Mesenchymal stem cell (in vitro differentiated cells and primary cell): ENCODE measurements around the gene GLO1.

Experiments used
- DNase-seq: peaks from one replicate; pipeline ENCODE4 v3.0.0-alpha.2; 2013
- H2AFZ ChIP-seq: one replicate; pipeline ENCODE4 v1.6.1; 2013; ENCODE audit warnings: low read depth, mild to moderate bottlenecking, control low read depth, inconsistent platforms, low read length, moderate library complexity
- H2AK5ac ChIP-seq: 2 replicates; pipeline ENCODE4 v1.6.1; 2013; ENCODE audit warnings: low read length, moderate library complexity, mild to moderate bottlenecking, inconsistent platforms; ENCODE audit not compliant: severe bottlenecking
- H2BK120ac ChIP-seq: one replicate; pipeline ENCODE4 v1.6.1; 2013; ENCODE audit warnings: low read depth, mild to moderate bottlenecking, inconsistent platforms, low read length, moderate library complexity
- H2BK12ac ChIP-seq, 2 experiments: one replicate each; pipeline ENCODE4 v1.6.1; 2013; ENCODE audit warnings: inconsistent platforms in 2 of 2, low read length in 2 of 2, mild to moderate bottlenecking in 2 of 2, moderate library complexity in 2 of 2, control low read depth in 1 of 2
- H2BK15ac ChIP-seq: one replicate; pipeline ENCODE4 v1.6.1; 2013; ENCODE audit warnings: mild to moderate bottlenecking, low read depth, inconsistent platforms; ENCODE audit not compliant: poor library complexity, severe bottlenecking
- H2BK5ac ChIP-seq: 2 replicates; pipeline ENCODE4 v1.6.1; 2013; ENCODE audit warnings: low read depth, mild to moderate bottlenecking, low read length, control low read depth, inconsistent platforms; ENCODE audit not compliant: poor library complexity, severe bottlenecking
- H3K14ac ChIP-seq, 2 experiments: one replicate each; pipeline ENCODE4 v1.6.1; 2013; ENCODE audit warnings: inconsistent platforms in 2 of 2, low read length in 2 of 2, control low read depth in 1 of 2, mild to moderate bottlenecking in 1 of 2, moderate library complexity in 1 of 2
- H3K18ac ChIP-seq, 2 experiments: one replicate each; pipeline ENCODE4 v1.6.1; 2013; ENCODE audit warnings: inconsistent platforms in 2 of 2, low read length in 2 of 2, control low read depth in 1 of 2, low read depth in 1 of 2, mild to moderate bottlenecking in 1 of 2
- H3K23ac ChIP-seq, 2 experiments: one replicate each; pipeline ENCODE4 v1.6.1; 2013; ENCODE audit warnings: inconsistent platforms in 2 of 2, low read length in 2 of 2, mild to moderate bottlenecking in 2 of 2, moderate library complexity in 2 of 2, control low read depth in 1 of 2
- H3K27ac ChIP-seq: 2 replicates; pipeline ENCODE4 v1.5.1; 2013; ENCODE audit warnings: mild to moderate bottlenecking, moderate library complexity, low read length, control low read depth, inconsistent platforms; ENCODE audit not compliant: poor library complexity, severe bottlenecking
- H3K27me3 ChIP-seq, 2 experiments: 2 replicates each; pipeline versions ENCODE4 v1.6.1 to v1.7.0; 2013; ENCODE audit warnings: low read length in 2 of 2, mild to moderate bottlenecking in 2 of 2, moderate library complexity in 2 of 2, control low read depth in 1 of 2, inconsistent platforms in 1 of 2; ENCODE audit not compliant: control insufficient read depth in 1 of 2, insufficient read depth in 1 of 2
- H3K36me3 ChIP-seq, 2 experiments: 2 replicates each; pipeline versions ENCODE4 v1.6.1 to v1.7.0; 2013; ENCODE audit warnings: low read length in 2 of 2, control low read depth in 1 of 2, inconsistent platforms in 1 of 2, low read depth in 1 of 2, mild to moderate bottlenecking in 1 of 2; ENCODE audit not compliant: insufficient read depth in 2 of 2, control insufficient read depth in 1 of 2
- H3K4ac ChIP-seq, 2 experiments: one replicate each; pipeline ENCODE4 v1.6.1; 2013; ENCODE audit warnings: inconsistent platforms in 2 of 2, low read length in 2 of 2, mild to moderate bottlenecking in 2 of 2, moderate library complexity in 2 of 2, control low read depth in 1 of 2, low read depth in 1 of 2
- H3K4me1 ChIP-seq: 2 replicates; pipeline ENCODE4 v1.6.1; 2013; ENCODE audit warnings: low read depth, low read length, control low read depth; ENCODE audit not compliant: control insufficient read depth, insufficient read depth
- H3K4me2 ChIP-seq: 2 replicates; pipeline ENCODE4 v1.6.1; 2013; ENCODE audit warnings: low read length, mild to moderate bottlenecking, inconsistent platforms; ENCODE audit not compliant: poor library complexity, severe bottlenecking
- H3K4me3 ChIP-seq, 2 experiments: 2 replicates each; pipeline versions ENCODE4 v1.5.1 to v1.7.0; 2013; ENCODE audit warnings: low read length in 2 of 2, mild to moderate bottlenecking in 2 of 2, control low read depth in 1 of 2, low read depth in 1 of 2; ENCODE audit not compliant: insufficient read depth in 1 of 2
- H3K79me1 ChIP-seq: replicated peaks from 2 replicates; pipeline ENCODE4 v1.6.1; 2013; ENCODE audit warnings: mild to moderate bottlenecking, control low read depth, low read length, inconsistent platforms; ENCODE audit not compliant: poor library complexity, severe bottlenecking
- H3K9ac ChIP-seq: 2 replicates; pipeline ENCODE4 v1.7.0; 2013; ENCODE audit warnings: mild to moderate bottlenecking, low read length, moderate library complexity
- H3K9me3 ChIP-seq: 2 replicates; pipeline ENCODE4 v1.7.0; 2013; ENCODE audit warnings: mild to moderate bottlenecking, low read length; ENCODE audit not compliant: control insufficient read depth
- H4K8ac ChIP-seq: one replicate; pipeline ENCODE4 v1.6.1; 2013; ENCODE audit warnings: inconsistent platforms, mild to moderate bottlenecking, low read length, moderate library complexity
- H4K91ac ChIP-seq: one replicate; pipeline ENCODE4 v1.6.1; 2013; ENCODE audit warnings: mild to moderate bottlenecking, low read length, inconsistent platforms
- WGBS: methylation state at CpG from one replicate; pipeline ENCODE4 v1.1.7; 2013; ENCODE audit warnings: mixed read lengths; 5-methylcytosine and 5-hydroxymethylcytosine counted together

The GLO1 gene

DNA sequence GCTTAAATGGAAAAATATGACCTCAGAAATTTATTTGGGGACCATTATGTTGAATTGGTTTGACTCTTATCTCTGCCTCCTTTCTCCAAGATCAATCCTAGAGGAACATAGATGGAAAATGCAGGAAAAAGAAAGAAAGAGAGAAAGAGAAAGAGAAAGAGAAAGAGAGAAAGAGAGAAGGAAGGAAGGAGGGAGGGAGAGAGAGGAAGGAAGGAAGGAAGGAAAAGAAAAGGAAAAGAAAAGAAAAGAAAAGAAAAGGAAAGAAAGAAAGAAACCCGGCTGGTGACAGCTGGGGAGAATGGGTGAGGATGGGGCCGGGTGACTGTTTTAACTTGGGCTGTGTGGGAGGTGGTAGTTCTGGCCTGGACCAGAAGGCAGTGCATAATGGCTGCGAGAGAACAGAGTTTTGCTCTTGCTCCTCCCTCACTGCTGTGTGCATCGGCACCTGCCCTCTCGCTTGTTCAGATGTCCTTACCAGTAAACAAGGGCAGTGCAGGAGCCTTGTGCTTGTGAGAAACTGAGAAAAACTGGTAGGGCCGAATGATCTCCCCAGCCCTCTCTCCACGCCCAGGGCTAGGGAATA is 24.7 kb downstream of the GLO1 start:
- H3K36me3 ChIP-seq = peaks cover 19 to 77% of the 10 kb centered on the region in 2 experiments
- peaks cover 2% of the 10 kb centered on the region for H3K4me1 ChIP-seq
- H2BK12ac ChIP-seq = no peak overlapping the region
- H4K91ac ChIP-seq = no peak overlapping the region
- no peak overlapping the region for H3K9ac ChIP-seq
- H4K8ac ChIP-seq = no peak overlapping the region
- H3K4me2 ChIP-seq = no peak overlapping the region
- no peak overlapping the region for H3K4me3 ChIP-seq
- H3K23ac ChIP-seq = no peak overlapping the region
- no peak for DNase-seq
- no peak overlapping the region for H3K18ac ChIP-seq
- H3K27me3 ChIP-seq = no peaks in the 10 kb centered on the region
- H3K9me3 ChIP-seq = no peaks in the 10 kb centered on the region
- H3K14ac ChIP-seq = no peak overlapping the region
- no peak overlapping the region for H3K4ac ChIP-seq
- no peak overlapping the region for H2AFZ ChIP-seq
- H2BK120ac ChIP-seq = no peak overlapping the region
- H3K27ac ChIP-seq = no peak overlapping the region
- WGBS = 96% methylated on average over 7 of the region's 7 CpGs
- H2AK5ac ChIP-seq = no peak overlapping the region
- H2BK15ac ChIP-seq = no peak overlapping the region
- peaks cover 13% of the 10 kb centered on the region for H3K79me1 ChIP-seq
- H2BK5ac ChIP-seq = no peak overlapping the region

DNA sequence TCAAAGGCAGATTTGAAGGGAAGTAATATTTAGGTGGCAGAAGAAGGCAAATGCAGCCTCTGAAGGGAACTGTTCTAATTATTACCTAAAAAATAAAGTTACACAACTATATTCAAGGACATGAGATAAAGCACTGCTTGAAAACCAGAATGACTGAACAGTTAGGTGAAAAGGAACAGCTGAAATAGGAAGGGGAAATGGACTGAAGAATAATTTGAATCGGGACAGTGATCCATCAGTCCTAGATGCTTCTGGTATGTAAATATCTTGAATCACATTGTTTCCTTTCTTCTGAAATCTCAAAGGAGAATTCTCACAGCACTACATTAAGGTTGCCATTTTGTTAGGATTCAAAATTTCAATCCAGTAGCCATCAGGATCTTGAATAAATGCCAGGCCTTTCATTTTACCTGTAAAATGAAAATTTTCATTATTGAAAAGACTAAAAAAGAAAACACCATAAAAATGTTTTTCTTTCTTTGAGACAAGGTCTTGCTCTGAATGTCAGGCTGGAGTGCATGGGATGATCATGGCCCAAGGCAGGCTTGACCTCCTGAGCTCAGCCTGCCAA is 25.9 kb downstream of the GLO1 start:
- no peak overlapping the region for H3K27ac ChIP-seq
- H3K9me3 ChIP-seq = no peaks in the 10 kb centered on the region
- WGBS = 86% methylated on average over 1 of the region's 1 CpG
- H2BK5ac ChIP-seq = no peak overlapping the region
- no peak overlapping the region for H3K18ac ChIP-seq
- no peak overlapping the region for H2AFZ ChIP-seq
- no peak overlapping the region for H3K4ac ChIP-seq
- peaks cover 13% of the 10 kb centered on the region for H3K79me1 ChIP-seq
- no peak overlapping the region for H4K91ac ChIP-seq
- H3K14ac ChIP-seq = peak overlapping the region in 1 of 2 experiments; percentile 28
- H3K9ac ChIP-seq = no peak overlapping the region
- H3K4me3 ChIP-seq = no peak overlapping the region
- H2BK12ac ChIP-seq = no peak overlapping the region
- peaks cover 2% of the 10 kb centered on the region for H3K4me1 ChIP-seq
- H3K27me3 ChIP-seq = no peaks in the 10 kb centered on the region
- no peak overlapping the region for H2BK120ac ChIP-seq
- no peak overlapping the region for H3K23ac ChIP-seq
- no peak overlapping the region for H3K4me2 ChIP-seq
- H3K36me3 ChIP-seq = peaks cover 19 to 65% of the 10 kb centered on the region in 2 experiments
- no peak for DNase-seq
- H2AK5ac ChIP-seq = no peak overlapping the region
- no peak overlapping the region for H2BK15ac ChIP-seq
- H4K8ac ChIP-seq = no peak overlapping the region

DNA sequence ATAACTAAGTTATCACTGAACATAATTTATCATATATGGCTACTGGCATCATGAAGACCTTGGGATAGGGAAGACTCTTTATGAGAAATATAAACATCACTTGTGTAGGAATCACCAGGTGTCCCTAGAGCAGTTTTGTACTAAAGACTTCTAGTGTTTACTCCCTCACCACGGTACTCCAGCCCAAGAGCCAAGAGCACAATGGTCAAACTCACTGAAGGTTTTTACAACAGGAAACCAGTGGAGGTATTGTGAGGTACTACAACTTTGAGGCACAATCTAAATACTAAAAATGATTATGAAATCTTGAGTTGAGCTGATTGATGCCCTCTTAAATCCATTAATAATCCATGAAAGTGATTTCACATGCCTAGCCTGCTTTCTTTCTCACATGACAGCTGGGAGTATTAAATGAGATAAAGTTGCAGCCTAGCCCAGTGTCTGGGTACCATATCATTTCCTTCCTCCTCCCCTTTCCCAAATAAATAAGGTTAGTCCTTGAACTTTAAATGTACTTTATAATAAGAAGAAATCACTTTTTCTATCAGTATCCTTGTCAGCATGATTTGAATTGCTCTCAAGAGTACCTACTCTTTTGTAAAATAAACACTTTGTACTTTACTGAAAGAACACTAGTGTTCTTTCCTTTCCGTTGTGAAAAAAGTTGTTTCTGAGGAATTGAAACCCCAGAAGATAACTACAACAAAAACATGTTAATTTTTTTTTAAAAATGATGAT is 26.5 kb downstream of the GLO1 start:
- Histone ChIP-seq H2AK5ac (no peak overlapping the region), H2BK120ac (no peak overlapping the region), H3K27ac (no peak overlapping the region), H3K79me1 (peaks cover 11% of the 10 kb centered on the region), H2AFZ (no peak overlapping the region), H3K9me3 (no peaks in the 10 kb centered on the region), H4K8ac (no peak overlapping the region), H3K23ac (no peak overlapping the region), H3K36me3 (peaks cover 19 to 59% of the 10 kb centered on the region in 2 experiments), H4K91ac (no peak overlapping the region), H2BK5ac (no peak overlapping the region), H3K27me3 (no peaks in the 10 kb centered on the region), H3K4me1 (peaks cover 2% of the 10 kb centered on the region), H3K9ac (no peak overlapping the region), H3K18ac (no peak overlapping the region), H3K4ac (no peak overlapping the region), H2BK12ac (no peak overlapping the region), H3K4me3 (no peak overlapping the region), H2BK15ac (no peak overlapping the region), H3K14ac (no peak overlapping the region), H3K4me2 (no peak overlapping the region)
- DNase-seq = no peak
- 100% methylated on average over 1 of the region's 2 CpGs for WGBS

DNA sequence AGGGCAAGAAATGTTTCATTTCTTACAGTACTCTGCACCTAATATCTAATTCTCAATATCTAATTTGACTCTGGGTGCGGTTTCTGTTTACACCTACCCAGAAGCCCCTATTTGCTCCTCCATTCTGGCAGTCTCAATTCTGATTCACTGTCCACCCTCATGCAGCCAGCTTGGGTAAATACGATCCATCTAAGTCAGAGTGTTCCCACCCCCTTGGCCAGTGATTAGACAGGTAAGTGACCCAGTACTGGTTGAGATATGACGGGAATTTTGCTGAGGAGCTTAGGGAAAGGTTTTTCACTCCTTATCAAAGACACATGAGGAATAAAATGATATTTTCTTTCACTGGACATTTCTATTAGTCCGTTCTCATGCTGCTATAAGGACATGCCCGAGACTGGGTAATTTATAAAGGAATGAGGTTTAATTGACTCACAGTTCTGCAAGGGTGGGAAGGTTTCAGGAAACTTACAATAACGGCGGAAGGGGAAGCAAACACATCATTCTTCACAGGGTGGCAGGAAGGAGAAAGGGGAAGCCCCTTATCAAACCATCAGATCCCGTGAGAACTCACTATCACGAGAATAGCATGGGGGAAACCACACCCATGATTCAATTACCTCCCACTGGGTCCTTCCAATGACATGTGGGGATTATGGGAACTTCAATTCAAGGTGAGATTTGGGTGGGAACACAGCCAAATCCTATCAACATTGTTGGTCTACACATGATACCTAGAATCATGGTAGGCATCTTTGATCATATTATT is 29.4 kb downstream of the GLO1 start:
- H2AFZ ChIP-seq = no peak overlapping the region
- H3K27ac ChIP-seq = no peak overlapping the region
- no peak overlapping the region for H3K4ac ChIP-seq
- no peak overlapping the region for H4K8ac ChIP-seq
- over 99% methylated on average over 5 of the region's 9 CpGs for WGBS
- no peak overlapping the region for H3K23ac ChIP-seq
- H2BK15ac ChIP-seq = no peak overlapping the region
- no peak for DNase-seq
- no peak overlapping the region for H2BK12ac ChIP-seq
- no peak overlapping the region for H3K18ac ChIP-seq
- H3K36me3 ChIP-seq = peaks cover 7 to 41% of the 10 kb centered on the region in 2 experiments
- H3K14ac ChIP-seq = no peak overlapping the region
- no peak overlapping the region for H4K91ac ChIP-seq
- H2BK120ac ChIP-seq = no peak overlapping the region
- H3K79me1 ChIP-seq = peaks cover 5% of the 10 kb centered on the region
- no peak overlapping the region for H3K4me2 ChIP-seq
- H2AK5ac ChIP-seq = no peak overlapping the region
- no peak overlapping the region for H3K9ac ChIP-seq
- no peaks in the 10 kb centered on the region for H3K9me3 ChIP-seq
- no peak overlapping the region for H2BK5ac ChIP-seq
- H3K4me3 ChIP-seq = no peak overlapping the region
- H3K4me1 ChIP-seq = peaks cover 2% of the 10 kb centered on the region
- H3K27me3 ChIP-seq = no peaks in the 10 kb centered on the region
